ENCODE measurements around the gene ST6GALNAC2.

DNA sequence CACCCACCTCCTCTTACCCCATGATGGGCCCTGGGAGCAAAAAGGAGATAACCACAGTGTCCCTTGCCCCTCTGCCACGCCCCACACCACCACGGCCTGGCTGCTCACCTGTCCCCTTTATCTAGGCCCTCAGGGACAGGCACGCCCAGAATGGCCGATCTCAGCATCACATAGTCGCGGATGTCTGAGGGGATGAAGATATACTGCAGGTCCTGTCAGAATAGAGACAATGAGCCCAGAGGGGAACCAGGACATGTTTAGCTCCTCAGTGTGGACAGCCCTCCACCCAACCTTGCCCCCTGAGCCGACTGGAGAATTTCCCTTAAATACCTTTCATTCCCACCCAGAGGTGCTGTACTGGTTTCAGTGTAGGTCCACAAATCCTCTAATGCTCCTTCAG, 15.2 kb downstream of the ST6GALNAC2 start:
- TF ChIP-seq CTCF (IDR thresholded peaks at IDR 0.05) (no peak), EP300 (IDR thresholded peaks at IDR 0.05) (no peak)
